GM19328 (cell line): ENCODE results near the gene COX7C.

Source experiments
- ATAC-seq: cut with Tn5 transposase; IDR thresholded peaks from one replicate; pipeline ENCODE4 v1.9.1; 2021; ENCODE audit warnings: mild to moderate bottlenecking, moderate library complexity; ENCODE audit not compliant: unreplicated experiment

Gene COX7C

DNA sequence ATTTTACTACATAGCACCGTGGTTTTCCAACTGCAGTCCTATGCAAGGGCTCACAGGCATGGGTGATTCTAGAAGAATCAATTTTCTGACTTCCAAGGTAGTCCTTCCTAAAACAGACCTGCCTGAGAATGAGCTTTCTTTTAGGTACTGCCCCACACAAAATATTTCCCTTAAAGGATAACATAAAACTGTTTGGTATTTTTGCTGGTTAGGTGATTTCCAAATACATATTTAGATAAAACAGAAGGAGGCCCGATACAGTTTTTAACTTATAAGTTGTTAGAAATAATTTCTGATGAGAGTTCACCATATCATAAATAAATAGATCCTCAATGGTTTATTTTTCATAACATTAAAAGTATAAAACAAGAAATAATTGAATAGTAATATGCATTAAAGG is 46.4 kb downstream of the COX7C start:
- ATAC-seq: no peak

- ATAC-seq: no peak
Measured at GRCh38 chr5:86665984-86666760, 48.4 kb downstream of the COX7C start.

DNA sequence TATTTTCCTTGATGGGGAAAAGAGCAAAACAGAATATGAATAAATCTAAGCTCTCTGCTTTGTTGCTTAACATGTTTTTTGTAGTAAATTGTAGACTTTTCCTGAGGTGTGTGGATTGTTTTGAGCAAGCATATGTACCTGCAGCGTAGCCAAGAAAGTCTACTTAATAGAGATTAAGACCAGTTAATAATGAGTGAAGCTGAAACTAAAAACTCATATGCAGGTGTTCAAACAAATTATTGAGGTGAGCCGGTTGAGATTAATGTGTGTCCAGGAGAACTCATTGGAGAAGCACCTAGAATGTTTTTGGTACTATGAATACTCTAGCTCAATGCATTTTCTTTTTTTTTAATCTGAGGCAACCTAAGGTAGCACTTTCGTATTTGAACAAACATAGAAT is 49.2 kb downstream of the COX7C start:
- ATAC-seq: no peak
